Embryonic facial prominence (tissue), 1 donor: ENCODE measurements around the gene SLC17A7.

Experiments used
- DNase-seq: peaks from one replicate; pipeline ENCODE4 v3.0.0-alpha.2; 2016; ENCODE audit errors: extremely low spot score

The SLC17A7 gene

GRCh38 chr19:49408816-49409440 lies 32.4 kb downstream of the SLC17A7 start:
- DNase-seq, result no peak

DNA sequence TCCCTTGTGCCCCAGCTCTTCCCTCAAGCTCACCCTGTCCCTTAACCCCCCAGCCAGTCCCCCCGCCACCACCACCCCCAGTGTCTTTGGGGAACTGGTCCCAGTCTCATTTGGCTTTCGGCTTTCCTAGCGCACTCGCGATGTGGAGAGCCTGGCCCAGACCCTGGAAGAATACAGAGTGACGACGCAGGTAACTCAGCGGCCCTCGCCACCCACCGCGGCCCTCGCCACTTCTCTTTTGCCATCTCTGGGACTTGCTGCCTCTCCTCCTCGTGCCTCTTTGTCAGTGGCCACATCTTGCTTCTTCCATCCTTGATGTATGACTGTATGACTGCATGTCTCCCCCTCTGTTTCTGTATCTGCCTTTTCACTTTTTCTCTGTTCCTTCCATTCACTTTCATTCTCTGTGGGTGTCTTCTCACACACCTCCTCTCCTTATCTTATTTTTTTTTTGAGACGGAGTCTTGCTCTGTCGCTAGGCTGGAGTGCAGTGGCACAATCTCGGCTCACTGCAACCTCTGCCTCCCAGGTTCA lies 33.8 kb downstream of the SLC17A7 start:
- no peak for DNase-seq

- DNase-seq, result no peak
These were observed 34.2 kb downstream of the SLC17A7 start for GRCh38 chr19:49407079-49407478.

GRCh38 chr19:49403404-49404187 lies 37.7 kb downstream of the SLC17A7 start:
- DNase-seq, result no peak

DNA sequence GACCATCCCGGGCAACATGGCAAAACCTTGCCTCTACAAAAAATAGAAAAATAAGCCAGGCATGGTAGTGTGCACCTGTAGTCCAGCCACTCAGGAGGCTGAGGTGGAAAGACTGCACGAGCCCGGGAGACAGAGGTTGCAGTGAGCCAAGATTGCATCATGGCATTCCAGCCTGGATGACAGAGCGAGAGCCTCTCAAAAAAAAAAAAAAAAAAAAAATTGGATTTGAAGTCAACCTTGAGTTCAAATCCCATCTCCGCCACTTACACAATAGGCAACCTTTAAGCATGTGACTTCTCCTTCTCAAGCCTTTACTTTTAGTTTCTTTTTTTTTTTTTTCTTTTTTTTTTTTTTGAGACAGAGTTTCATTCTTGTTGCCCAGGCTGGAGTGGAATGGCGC lies 41.3 kb downstream of the SLC17A7 start:
- no peak for DNase-seq

DNA sequence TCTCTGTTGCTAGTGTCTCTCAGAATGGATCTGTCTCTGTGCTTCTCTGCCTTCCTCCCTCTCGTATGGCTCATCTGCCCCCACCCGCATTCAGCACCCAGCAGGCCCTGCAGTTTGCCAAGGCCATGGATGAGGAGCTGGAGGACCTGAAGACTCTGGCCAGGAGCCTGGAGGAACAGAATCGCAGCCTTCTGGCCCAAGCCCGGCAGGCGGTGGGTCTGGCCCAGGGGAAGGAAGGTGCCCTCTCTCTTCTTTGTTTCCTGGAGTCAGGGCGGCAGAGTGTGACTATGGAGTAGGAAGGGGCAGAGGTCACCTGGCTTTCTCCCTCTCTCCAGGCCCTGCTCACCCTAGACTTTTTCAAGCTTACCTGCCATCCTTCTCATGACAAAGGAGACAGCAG lies 42.4 kb downstream of the SLC17A7 start:
- no peak for DNase-seq

DNA sequence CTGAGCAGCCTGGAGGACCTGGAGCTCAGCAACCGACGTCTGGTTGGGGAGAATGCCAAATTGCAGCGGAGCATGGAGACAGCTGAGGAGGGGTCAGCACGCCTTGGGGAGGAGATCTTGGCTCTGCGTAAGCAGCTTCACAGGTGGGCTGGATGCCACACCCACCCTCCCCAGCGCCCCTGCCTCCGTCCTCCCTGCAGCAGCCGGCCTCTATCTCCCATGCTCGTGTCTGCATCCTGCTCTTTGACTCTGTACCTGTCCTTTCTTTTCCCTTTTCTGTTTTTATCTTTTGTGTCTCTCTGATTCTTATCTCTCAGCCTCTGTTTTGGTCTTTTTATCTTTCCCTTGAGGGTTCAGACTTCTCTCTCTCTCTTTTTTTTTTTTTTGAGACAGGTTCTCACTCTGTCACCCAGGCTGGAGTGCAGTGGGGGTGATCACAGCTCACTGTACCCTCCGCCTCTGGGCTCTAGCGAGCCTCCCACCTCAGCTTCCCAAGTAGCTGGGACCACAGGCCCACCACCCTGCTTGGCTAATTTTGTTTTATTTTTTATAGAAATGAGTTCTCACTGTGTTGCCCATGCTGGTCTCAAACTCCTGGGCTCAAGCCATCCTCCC lies 43.2 kb downstream of the SLC17A7 start:
- DNase-seq, result no peak

DNA sequence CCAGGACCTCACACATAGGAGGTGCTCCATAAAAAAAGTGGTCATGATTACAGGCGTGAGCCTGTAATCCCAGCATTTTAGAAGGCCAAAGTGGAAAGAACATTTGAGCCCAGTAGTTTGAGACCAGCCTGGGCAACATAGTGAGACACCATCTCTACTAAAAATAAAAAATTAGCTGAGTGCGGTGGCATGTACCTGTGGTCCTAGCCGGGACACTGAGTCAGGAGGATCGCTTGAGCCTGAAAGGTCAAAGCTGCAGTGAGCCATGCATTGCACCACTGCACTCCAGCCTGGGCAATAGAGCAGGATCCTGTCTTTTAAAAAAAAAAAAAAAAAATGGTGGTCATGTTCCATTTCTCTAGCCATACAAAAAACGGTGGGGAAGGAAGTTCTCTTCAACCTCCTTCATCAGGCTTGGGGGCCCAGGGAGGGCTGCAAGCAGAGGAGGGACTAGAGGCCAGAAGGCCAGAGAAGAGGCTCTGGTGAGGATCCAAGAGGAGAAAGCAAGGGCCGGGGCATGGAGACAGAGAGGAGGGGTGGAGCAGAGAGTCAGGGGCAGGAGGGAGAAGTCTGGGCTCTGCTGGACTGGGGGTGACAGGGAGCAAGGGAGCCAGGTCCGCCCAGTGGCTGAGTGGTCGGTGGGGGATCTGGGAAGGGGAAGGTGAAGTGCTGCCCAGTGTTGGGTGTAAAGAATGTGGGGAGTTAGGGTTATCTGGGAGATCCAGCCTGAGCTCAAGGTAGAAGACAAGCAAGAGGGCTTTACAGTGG lies 44.4 kb downstream of the SLC17A7 start:
- no peak for DNase-seq

GRCh38 chr19:49395581-49396407 lies 45.5 kb downstream of the SLC17A7 start:
- DNase-seq, result no peak

DNA sequence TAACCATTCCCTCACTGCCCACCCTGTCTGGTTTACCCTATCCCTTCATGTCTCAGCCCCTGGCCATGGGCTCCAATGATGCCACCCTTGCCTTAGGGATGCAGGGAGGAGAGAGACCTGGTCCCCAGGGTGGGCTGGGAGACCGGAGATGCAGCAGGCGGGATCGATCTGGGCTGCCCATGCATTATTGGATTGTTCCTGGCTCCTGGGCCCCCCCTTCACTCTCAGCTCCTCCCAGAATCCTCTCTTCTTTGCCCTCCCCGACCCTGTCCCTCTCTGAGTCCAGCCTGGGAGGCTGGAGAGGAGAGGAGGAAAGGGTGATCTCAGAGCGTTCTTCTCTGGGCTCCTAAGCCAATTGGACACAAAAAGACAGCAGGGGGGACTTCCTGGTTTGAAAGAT lies 47.4 kb downstream of the SLC17A7 start:
- no peak for DNase-seq

DNA sequence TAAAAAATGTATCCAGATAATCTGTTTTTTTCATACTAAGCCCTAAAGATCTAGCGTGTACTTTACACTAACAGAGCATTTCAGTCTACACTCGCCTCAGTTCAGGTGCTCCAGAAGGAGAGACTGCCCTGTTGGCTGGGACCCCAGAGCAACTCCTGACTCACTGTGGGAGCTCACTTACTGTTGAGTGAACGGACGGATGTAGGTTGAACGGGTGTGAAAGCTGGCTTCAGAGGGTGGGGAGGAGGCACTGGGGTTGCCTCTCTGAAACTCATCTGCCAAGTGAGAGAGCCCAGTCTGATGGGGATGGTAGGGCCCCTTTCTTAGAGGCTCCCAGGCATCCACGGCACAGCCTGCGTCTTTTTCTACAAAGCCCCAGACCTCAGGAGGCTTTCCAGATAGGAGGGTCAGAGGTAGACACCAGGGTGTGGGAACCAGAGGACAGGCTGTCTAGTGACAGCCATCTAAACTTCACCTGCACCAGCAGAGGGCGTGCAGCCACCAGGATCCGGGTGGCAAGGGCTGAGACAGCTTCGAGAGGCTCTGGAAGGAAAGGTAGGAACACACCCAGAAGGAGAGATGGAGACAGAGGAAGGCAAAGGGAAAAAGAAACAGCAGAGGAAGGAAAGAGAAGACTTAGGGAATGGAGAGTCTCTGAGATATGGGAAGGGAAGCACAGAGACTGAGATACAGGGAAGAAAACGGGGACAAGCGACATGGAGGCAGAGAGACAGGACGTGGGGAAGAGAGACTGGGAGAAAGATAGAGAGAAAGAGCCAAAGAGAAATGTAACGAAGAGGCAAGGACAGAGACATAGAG lies 49.5 kb downstream of the SLC17A7 start:
- peak; percentile 32 for DNase-seq

DNA sequence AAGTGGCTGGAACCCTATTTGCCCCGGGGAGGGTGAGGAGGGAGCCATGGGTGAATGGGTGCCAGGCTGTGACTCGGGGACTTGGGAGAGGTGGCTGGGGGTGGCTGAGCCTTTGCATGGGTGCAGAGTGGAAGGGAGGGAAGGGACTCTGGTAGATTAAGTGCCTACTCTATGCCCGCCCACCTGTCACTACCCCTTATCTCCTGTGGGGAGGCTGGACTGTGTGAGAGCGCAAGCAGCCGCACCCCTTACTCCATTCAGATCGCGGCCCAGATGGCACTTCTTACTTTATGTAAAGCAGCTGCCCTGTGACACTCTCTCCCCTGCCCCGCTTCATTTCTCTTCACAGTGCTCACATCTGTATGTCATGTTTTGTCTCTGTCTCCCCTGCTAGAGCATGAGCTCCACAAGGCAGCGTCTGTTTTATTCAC lies 50.4 kb downstream of the SLC17A7 start:
- DNase-seq, result no peak

DNA sequence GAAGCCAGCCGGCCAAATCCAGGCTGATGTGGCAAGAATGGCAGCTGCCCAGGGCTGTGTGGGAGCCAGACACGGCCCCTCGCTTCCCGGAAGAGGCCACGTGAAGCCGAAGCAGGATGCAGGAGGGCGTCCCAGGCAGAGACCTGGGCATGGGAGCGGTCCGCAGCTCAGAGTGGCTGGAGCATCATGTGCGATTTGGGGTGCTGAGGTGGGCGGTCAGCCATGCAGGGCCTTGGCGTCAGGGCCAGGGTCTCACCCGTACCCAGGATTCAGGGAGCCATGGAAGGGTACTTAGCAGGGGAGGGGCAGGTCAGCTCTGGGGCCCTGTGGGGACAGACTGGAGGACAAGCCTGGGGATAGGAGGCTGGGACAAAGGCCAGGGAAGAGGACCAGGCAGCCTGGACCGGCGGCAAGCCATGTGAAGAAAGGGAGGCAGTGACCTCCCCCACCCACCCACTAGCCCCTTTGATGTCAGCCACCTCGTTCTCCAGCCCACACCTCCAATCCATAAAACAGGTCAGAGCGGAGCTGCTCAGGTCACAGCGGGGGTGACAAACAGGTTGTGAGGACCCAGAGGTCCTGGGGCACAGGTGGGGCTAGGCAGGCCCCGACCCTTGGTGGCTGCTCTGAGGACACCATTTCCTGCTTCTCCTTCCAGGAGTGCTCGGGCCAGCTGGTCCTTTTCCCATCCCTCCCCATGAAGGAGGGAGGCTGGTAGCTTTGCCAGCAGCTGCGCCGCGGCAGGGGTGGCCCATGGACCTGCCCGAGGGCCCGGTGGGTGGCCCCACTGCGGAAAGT lies 51.0 kb downstream of the SLC17A7 start:
- DNase-seq, result no peak

DNA sequence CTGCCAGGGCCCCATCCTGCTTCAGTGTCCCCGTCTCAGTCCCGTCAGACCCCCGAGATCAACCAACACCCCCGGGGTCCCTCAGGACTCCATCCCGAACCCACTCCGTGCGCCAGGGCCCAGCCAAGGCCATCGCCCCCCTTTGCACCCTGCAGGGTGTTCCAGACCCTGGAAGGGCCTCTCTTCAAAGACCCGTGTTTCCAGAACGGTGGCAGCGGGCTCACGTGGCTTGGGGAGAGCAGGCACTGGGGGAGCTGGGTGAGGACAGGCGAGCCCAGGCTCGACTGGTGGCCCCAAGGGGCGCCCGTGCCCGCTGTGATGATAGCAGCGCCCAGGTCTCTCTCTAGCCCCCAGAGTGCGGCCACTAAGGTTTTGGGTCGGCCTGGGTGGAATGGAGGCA lies 51.9 kb downstream of the SLC17A7 start:
- no peak for DNase-seq

GRCh38 chr19:49387936-49388372 lies 53.4 kb downstream of the SLC17A7 start, which contains the start of gene KASH5:
KASH5 (plus strand) TSS chr19:49388249; CDS start chr19:49390884, 2,635 bp downstream.
- DNase-seq, result no peak

DNA sequence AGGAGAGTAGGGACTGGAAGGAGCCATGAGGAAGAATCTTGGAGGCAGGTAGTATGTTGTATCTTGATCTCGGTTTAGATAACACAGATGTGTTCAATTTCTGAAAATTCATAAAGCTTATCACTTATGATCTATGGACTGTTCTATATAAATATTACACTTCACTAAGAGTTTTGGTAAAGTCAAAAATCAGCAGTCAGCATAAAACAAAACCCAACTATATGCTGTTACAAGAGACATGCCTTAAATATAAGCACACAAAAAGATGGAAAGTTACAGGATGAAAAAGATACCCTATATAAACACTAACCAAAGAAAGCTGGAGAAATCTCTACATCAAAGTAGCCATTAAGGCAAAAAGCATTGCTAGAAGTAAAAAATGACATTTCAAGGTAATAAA lies 57.7 kb downstream of the SLC17A7 start:
- DNase-seq, result no peak

- DNase-seq, result no peak
These were observed 58.7 kb downstream of the SLC17A7 start for GRCh38 chr19:49382639-49383038.

DNA sequence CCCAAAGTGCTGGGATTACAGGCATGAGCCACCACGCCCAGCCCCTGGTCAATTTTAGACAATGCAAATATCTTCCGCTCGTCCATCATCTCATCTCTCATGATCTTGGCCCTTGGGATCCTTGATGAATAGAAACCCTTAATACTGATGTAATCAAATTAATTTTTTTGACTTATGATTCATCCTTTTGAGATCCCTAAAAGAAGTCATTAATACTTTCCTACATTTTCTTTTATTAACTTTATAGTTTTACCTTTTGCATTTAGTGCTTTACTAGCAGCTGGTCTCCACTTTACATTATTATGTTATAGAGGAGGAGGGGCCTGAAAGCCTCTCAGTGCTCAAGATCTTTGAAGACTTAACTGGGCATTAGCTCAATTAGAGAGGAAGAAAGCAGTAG lies 60.9 kb downstream of the SLC17A7 start:
- no peak for DNase-seq
